Astrocyte of the cerebellum (primary cell): Measurements from ENCODE around the gene PRDM16.

Source experiments
- DNase-seq: peaks from one replicate; pipeline ENCODE4 v3.0.0-alpha.2; 2011; ENCODE audit warnings: low read depth
- H3K4me3 ChIP-seq: 2 replicates; pipeline ENCODE4 v1.5.1; 2011; ENCODE audit warnings: mild to moderate bottlenecking, low read depth, low read length, moderate library complexity
- in situ Hi-C: cut with HindIII; loops from 2 replicates; pipeline ENCODE4 v1.10.0; 2017; ENCODE audit warnings: low sequenced_read_pairs
- TF ChIP-seq, protein P1 (sequence below): IDR thresholded peaks from 2 replicates; pipeline ENCODE4 v1.5.1; 2012; ENCODE audit warnings: low read length, low read depth, moderate library complexity, mild to moderate bottlenecking; ENCODE audit errors: missing control alignments

The PRDM16 gene

GRCh38 chr1:3360646-3361257, 291.7 kb downstream of the PRDM16 start:
- H3K4me3 ChIP-seq: no peak overlapping the region
- in situ Hi-C loops: loop anchor here (5.0 kb wide), 1 partner anchor 98 kb away; no protein-coding TSS in a partner anchor
- no peak for DNase-seq
- TF ChIP-seq, protein P1, sequence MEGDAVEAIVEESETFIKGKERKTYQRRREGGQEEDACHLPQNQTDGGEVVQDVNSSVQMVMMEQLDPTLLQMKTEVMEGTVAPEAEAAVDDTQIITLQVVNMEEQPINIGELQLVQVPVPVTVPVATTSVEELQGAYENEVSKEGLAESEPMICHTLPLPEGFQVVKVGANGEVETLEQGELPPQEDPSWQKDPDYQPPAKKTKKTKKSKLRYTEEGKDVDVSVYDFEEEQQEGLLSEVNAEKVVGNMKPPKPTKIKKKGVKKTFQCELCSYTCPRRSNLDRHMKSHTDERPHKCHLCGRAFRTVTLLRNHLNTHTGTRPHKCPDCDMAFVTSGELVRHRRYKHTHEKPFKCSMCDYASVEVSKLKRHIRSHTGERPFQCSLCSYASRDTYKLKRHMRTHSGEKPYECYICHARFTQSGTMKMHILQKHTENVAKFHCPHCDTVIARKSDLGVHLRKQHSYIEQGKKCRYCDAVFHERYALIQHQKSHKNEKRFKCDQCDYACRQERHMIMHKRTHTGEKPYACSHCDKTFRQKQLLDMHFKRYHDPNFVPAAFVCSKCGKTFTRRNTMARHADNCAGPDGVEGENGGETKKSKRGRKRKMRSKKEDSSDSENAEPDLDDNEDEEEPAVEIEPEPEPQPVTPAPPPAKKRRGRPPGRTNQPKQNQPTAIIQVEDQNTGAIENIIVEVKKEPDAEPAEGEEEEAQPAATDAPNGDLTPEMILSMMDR: no peak

DNA sequence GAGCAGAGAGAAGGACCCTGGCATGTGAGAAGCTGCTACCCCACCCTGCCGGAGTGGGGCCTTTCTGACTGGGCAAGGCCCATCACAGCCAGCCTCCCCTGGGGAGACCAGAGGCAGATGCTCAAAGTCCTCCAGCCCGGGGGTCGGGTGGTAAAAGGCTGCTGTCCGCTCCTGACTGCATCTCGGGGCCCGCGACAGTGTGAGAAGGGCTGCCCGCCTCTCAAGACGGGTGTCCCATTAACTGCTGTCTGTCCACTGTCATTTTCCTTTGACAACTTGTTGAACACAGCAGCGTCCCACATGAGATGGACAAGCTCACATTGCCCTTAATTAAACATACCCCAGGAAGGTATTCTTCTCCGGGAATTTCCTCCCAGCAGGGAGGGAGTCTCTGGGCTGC, 294.0 kb downstream of the PRDM16 start:
- DNase-seq: no peak
- H3K4me3 ChIP-seq: no peak overlapping the region
- in situ Hi-C loops: loop anchor here (5.0 kb wide), 1 partner anchor 101 kb away; no protein-coding TSS in a partner anchor
- TF ChIP-seq, protein P1: no peak

- no peak overlapping the region for H3K4me3 ChIP-seq
- no peak for DNase-seq
- in situ Hi-C loops: loop anchor here (5.0 kb wide), 1 partner anchor 101 kb away; no protein-coding TSS in a partner anchor
- TF ChIP-seq, protein P1: no peak
These were observed 294.8 kb downstream of the PRDM16 start for GRCh38 chr1:3363756-3364155.

DNA sequence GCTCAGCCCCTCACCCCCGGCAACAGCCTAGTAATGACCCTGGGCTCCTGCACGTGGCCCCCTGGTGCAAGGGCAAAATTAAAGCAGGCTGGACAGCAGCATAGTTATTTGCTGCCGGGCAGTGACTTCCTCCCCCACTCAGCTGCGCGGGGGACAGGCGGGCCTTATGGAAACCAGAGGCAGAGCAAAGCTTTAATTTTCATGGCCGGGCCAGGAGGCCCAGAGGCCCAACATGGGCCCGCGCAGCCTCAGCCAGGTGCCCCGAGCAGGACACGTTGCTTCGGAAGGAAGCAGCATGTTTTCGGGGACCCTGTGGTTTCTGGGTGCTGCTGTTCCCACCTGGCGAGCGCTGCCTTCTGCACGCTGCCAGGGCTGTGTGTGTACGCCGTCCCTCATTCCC, 295.5 kb downstream of the PRDM16 start:
- in situ Hi-C loops: loop anchor here (5.0 kb wide), 1 partner anchor 102 kb away; no protein-coding TSS in a partner anchor
- no peak for DNase-seq
- TF ChIP-seq, protein P1: no peak
- H3K4me3 ChIP-seq: no peak overlapping the region

DNA sequence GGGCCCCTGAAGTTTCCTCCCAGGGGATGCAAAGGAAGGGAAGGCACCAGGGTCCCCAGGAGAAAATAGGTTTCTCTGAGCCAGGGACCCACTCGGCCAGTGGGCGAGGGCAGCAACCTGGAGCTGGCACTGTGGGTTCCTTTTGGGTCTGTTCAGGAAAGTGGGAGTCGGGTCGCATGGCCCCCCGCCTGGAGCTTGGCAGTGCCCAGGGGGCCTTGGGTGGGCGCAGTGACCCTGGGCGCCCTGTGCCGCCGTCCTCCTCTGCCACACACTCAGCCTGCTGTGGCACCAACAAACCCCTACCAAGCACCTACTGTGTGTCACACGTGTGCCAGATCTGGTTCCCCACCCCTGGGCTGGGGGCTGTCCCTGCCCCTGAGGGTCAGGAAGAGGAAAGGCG, 296.0 kb downstream of the PRDM16 start:
- DNase-seq: no peak
- TF ChIP-seq, protein P1: no peak
- in situ Hi-C loops: loop anchor here (5.0 kb wide), 1 partner anchor 103 kb away; no protein-coding TSS in a partner anchor
- H3K4me3 ChIP-seq: no peak overlapping the region

DNA sequence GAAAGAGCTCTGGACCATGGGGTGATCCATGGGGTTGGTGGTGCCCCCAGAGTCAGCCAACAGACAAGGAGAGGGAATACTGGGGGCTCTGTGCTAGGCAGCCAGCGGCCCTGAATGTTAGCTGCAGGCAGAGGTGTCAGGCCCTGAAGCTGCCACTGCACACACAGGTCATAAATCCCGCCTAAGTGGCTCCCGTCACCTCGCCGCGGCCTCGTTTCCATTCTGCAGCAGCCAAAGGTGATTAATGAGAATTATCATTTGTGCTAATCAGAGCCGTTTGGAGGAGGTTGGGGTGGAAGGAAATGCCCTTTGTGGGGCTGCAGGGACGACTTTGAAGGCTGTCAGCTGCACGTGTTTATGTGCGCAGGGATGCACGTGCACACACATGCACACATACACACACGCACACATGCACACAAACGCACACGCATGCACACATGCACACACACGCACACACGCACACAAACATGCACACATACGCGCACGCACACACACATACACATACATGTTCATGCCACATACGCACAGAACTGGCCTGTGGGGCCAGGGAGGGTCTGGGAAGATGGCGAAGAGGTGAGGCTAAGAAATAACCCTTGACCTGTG, 296.6 kb downstream of the PRDM16 start:
- TF ChIP-seq, protein P1: no peak
- no peak for DNase-seq
- in situ Hi-C loops: no loop called here
- H3K4me3 ChIP-seq: no peak overlapping the region
